HG02970 (cell line): ENCODE results near the gene SNX5.

Source experiments
- ATAC-seq: cut with Tn5 transposase; IDR thresholded peaks from one replicate; pipeline ENCODE4 v1.9.1; 2021; ENCODE audit warnings: mild to moderate bottlenecking, moderate library complexity, moderate number of reproducible peaks; ENCODE audit not compliant: unreplicated experiment, low FRiP score

The SNX5 gene

GRCh38 chr20:17941826-17942196 lies 26.8 kb downstream of the SNX5 start:
- ATAC-seq = no peak

- ATAC-seq = no peak
Observed at GRCh38 chr20:17941087-17941825, 27.3 kb downstream of the SNX5 start.

- no peak for ATAC-seq
Observed at GRCh38 chr20:17940224-17940971, 28.2 kb downstream of the SNX5 start.

- ATAC-seq = no peak
Observed at GRCh38 chr20:17939622-17940223, 28.9 kb downstream of the SNX5 start.

GRCh38 chr20:17938871-17939619 lies 29.5 kb downstream of the SNX5 start:
- ATAC-seq = no peak

- no peak for ATAC-seq
Observed at GRCh38 chr20:17936761-17937732, 31.5 kb downstream of the SNX5 start.

- no peak for ATAC-seq
Observed at GRCh38 chr20:17936286-17936760, 32.3 kb downstream of the SNX5 start.

- ATAC-seq = no peak
Observed at GRCh38 chr20:17935761-17936160, 32.8 kb downstream of the SNX5 start.

GRCh38 chr20:17935186-17935585 lies 33.4 kb downstream of the SNX5 start:
- ATAC-seq = no peak

GRCh38 chr20:17934141-17934862 lies 34.3 kb downstream of the SNX5 start:
- ATAC-seq = no peak

- no peak for ATAC-seq
Observed at GRCh38 chr20:17933711-17934110, 34.9 kb downstream of the SNX5 start.

- ATAC-seq = no peak
Observed at GRCh38 chr20:17933121-17933520, 35.5 kb downstream of the SNX5 start.

- no peak for ATAC-seq
Observed at GRCh38 chr20:17932396-17932795, 36.2 kb downstream of the SNX5 start.

GRCh38 chr20:17931513-17931912 lies 37.1 kb downstream of the SNX5 start:
- no peak for ATAC-seq

- ATAC-seq = no peak
Observed at GRCh38 chr20:17928633-17929311, 39.8 kb downstream of the SNX5 start.

- no peak for ATAC-seq
Observed at GRCh38 chr20:17928211-17928611, 40.4 kb downstream of the SNX5 start.

- no peak for ATAC-seq
Observed at GRCh38 chr20:17925940-17926300, 42.7 kb downstream of the SNX5 start.

- no peak for ATAC-seq
Observed at GRCh38 chr20:17925141-17925939, 43.3 kb downstream of the SNX5 start.
